OCI-LY7 (cell line): ENCODE measurements around the gene TSN. TPM values are rescaled to one million over a fixed set of nuclear protein-coding genes. Genes with fewer than 3 reads are reported as not detected.

Source experiments
- BruUV-seq: library from RNA; stranded (reverse); fragments of 400-500 nt; replicated peaks from 2 replicates; lab custom pipeline; 2021; lab: Mats Ljungman, UMichigan
- CTCF ChIA-PET: fragments of 300-600 bp; sonication (Branson Sonifier 250); formaldehyde crosslinking; loops from one replicate; lab custom pipeline; 2022; ENCODE audit warnings: antibody characterized with exemption; ENCODE audit not compliant: unreplicated experiment; lab: Charles Lee
- POLR2A ChIA-PET: fragments of 300-600 bp; sonication (Branson Sonifier 250); formaldehyde crosslinking; loops from one replicate; lab custom pipeline; 2022; ENCODE audit warnings: antibody characterized with exemption; lab: Charles Lee
- DNase-seq: peaks from one replicate; pipeline ENCODE4 v3.0.0-alpha.2; 2015; ENCODE audit warnings: low spot score
- H2AFZ ChIP-seq: fragments of 200-600 bp; sonication (generic), shearing (Covaris generic); 2 replicates; pipeline ENCODE4 v1.6.1; 2014; ENCODE audit warnings: mild to moderate bottlenecking, antibody characterized with exemption, low read length, moderate library complexity
- H3K27ac ChIP-seq: fragments of 200-600 bp; sonication (generic); 2 replicates; pipeline ENCODE4 v1.5.1; 2014; ENCODE audit warnings: mixed run types, low read depth, mild to moderate bottlenecking, moderate library complexity, low read length, inconsistent platforms; ENCODE audit not compliant: poor library complexity, severe bottlenecking
- H3K36me3 ChIP-seq: fragments of 200-600 bp; sonication (generic); 2 replicates; pipeline ENCODE4 v1.6.1; 2014; ENCODE audit warnings: mild to moderate bottlenecking, antibody characterized with exemption, low read length, moderate library complexity, mixed read lengths; ENCODE audit not compliant: insufficient read depth
- H3K4me1 ChIP-seq: fragments of 200-600 bp; sonication (generic); 2 replicates; pipeline ENCODE4 v1.5.1; 2014; ENCODE audit warnings: mild to moderate bottlenecking, low read length; ENCODE audit not compliant: insufficient read depth, poor library complexity, severe bottlenecking
- H3K4me2 ChIP-seq: fragments of 200-600 bp; sonication (generic); 2 replicates; pipeline ENCODE4 v1.6.1; 2014; ENCODE audit warnings: mild to moderate bottlenecking, low read length
- H3K4me3 ChIP-seq: fragments of 200-600 bp; sonication (generic); 2 replicates; pipeline ENCODE4 v1.5.1; 2014; ENCODE audit warnings: mild to moderate bottlenecking, low read depth, low read length; ENCODE audit not compliant: poor library complexity, severe bottlenecking
- H3K79me2 ChIP-seq: fragments of 200-600 bp; sonication (generic); 2 replicates; pipeline ENCODE4 v1.6.1; 2016; ENCODE audit warnings: low read depth, mild to moderate bottlenecking, low read length, moderate library complexity, mixed read lengths; ENCODE audit not compliant: insufficient read depth
- H3K9me2 ChIP-seq: fragments of 200-600 bp; sonication (generic); 2 replicates; pipeline ENCODE4 v1.6.1; 2016; ENCODE audit warnings: mild to moderate bottlenecking, low read length, mixed read lengths; ENCODE audit not compliant: insufficient read depth
- H3K9me3 ChIP-seq: fragments of 200-600 bp; sonication (generic); 2 replicates; pipeline ENCODE4 v1.6.1; 2014; ENCODE audit warnings: mild to moderate bottlenecking, mixed run types, low read length, mixed read lengths
- H4K20me1 ChIP-seq: fragments of 200-600 bp; sonication (generic); 2 replicates; pipeline ENCODE4 v1.6.1; 2014; ENCODE audit warnings: mild to moderate bottlenecking, antibody characterized with exemption, low read length, moderate library complexity, mixed read lengths; ENCODE audit not compliant: insufficient read depth
- EZH2phosphoT487 ChIP-seq: fragments of 200-600 bp; sonication (generic); IDR thresholded peaks from 2 replicates; pipeline ENCODE4 v1.6.1; 2018; ENCODE audit warnings: low read depth, borderline replicate concordance, mild to moderate bottlenecking, mixed run types, antibody characterized with exemption, low read length, moderate library complexity, mixed read lengths
- intact Hi-C: fragments of 100-400 bp; cut with micrococcal nuclease; formaldehyde crosslinking; loops from one replicate; pipeline ENCODE4 v1.10.0; 2022; ENCODE audit not compliant: unreplicated experiment
- total RNA-seq, 2 experiments: library from RNA; depleted of rRNA in 1 of 2; stranded (reverse); fragments of >200 nt in 1 of 2; shearing (Covaris generic) in 1 of 2; gene quantifications; 2 replicates each; pipeline ENCODE4 v1.2.3, GENCODE V29; 2014 to 2022
- TF ChIP-seq, protein P1 (sequence below): fragments of 200-600 bp; sonication (generic); conservative IDR thresholded peaks from 2 replicates; pipeline ENCODE4 v1.5.1; 2014; ENCODE audit warnings: mild to moderate bottlenecking, antibody characterized with exemption, low read length, moderate library complexity, mixed read lengths

The TSN gene
- total RNA-seq, 2 experiments from 2014 or later = 59.2 to 102 TPM

DNA sequence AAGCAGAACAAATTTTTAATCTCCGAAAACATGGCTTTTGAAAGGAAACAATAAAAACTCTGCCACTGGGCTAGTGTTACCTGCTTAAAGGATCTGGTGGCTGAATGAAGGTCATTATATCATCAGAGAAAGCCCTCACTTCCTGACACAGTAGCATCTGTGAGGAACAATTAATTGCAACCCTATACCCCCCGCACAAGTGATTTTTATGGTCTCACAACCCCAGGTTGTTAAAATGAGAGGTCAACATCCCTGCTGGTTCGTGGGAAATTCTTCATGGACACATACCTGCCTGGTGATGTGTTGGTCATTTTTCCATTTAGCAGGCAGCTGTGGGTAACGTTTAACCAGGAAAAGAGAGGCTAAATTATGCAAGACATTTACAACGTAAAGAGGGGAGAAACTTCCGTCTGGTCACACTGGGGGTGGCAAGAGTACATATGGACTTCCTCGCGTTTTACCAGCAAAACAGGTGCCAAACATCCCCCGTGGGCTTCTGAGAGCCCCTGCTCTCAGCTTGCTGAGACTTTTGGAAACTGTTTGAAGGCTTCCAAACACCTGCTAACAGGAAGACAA is 48.0 kb upstream of the TSN start:
- DNase-seq = peak; percentile 8
- intact Hi-C loops = no loop called here
- Histone ChIP-seq H3K27ac (no peak overlapping the region), H3K4me3 (no peak overlapping the region), H2AFZ (peak overlapping the region; percentile 80), H3K4me1 (peaks cover 8% of the 10 kb centered on the region), H3K4me2 (peak overlapping the region; percentile 6; the same call in 1 of the 2 replicates), H3K79me2 (no peaks in the 10 kb centered on the region), H3K9me3 (no peaks in the 10 kb centered on the region), H3K36me3 (no peaks in the 10 kb centered on the region), H4K20me1 (no peaks in the 10 kb centered on the region), H3K9me2 (no peaks in the 10 kb centered on the region)
- TF ChIP-seq EZH2phosphoT487 = no peak
- TF ChIP-seq, protein P1, sequence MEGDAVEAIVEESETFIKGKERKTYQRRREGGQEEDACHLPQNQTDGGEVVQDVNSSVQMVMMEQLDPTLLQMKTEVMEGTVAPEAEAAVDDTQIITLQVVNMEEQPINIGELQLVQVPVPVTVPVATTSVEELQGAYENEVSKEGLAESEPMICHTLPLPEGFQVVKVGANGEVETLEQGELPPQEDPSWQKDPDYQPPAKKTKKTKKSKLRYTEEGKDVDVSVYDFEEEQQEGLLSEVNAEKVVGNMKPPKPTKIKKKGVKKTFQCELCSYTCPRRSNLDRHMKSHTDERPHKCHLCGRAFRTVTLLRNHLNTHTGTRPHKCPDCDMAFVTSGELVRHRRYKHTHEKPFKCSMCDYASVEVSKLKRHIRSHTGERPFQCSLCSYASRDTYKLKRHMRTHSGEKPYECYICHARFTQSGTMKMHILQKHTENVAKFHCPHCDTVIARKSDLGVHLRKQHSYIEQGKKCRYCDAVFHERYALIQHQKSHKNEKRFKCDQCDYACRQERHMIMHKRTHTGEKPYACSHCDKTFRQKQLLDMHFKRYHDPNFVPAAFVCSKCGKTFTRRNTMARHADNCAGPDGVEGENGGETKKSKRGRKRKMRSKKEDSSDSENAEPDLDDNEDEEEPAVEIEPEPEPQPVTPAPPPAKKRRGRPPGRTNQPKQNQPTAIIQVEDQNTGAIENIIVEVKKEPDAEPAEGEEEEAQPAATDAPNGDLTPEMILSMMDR = no peak
- ChIA-PET POLR2A (interaction anchor here (0.7 to 1.1 kb wide), 4 partner anchors 8 to 162 kb away, joined by 3 to 4 read pairs (median 3); partner anchors contain the start of gene NIFK), CTCF (no interaction called here)
- no TSS peak for BruUV-seq

DNA sequence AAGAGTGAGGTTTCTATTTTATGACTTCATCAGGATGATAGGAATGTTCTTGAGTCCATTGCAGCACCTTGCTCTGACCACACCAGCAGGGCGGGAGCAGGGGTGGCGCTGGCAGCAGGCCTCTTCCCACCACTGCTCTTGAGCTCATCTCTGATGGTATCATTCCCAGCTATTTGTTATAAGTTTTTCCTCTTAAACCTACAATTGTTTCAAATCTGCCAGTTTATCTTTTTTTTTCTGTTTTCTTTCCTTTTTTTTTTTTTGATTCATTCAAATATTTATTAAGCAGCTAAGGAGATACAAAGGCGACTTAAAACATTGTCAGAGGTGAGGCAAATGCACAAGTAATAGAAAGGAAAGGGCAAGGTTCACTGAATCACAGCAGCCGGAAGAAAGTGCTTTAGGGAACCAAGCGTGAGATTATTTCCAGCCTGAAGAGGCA is 47.5 kb upstream of the TSN start:
- POLR2A ChIA-PET = interaction anchor here (0.7 to 1.1 kb wide), 5 partner anchors 8 to 179 kb away, joined by 3 to 5 read pairs (median 3); partner anchors contain the start of gene NIFK
- peak overlapping the region; percentile 6; the same call in 1 of the 2 replicates for H3K4me2 ChIP-seq

More for the DNA sequence above, 47.5 kb upstream of the TSN start:
- TF ChIP-seq, protein P1 = no peak
- no peak for TF ChIP-seq EZH2phosphoT487
- no peaks in the 10 kb centered on the region for H3K9me2 ChIP-seq
- H3K9me3 ChIP-seq = no peaks in the 10 kb centered on the region
- no peaks in the 10 kb centered on the region for H3K36me3 ChIP-seq
- CTCF ChIA-PET = no interaction called here
- no peaks in the 10 kb centered on the region for H3K79me2 ChIP-seq
- H4K20me1 ChIP-seq = no peaks in the 10 kb centered on the region
- H3K27ac ChIP-seq = no peak overlapping the region
- no peak overlapping the region for H3K4me3 ChIP-seq
- BruUV-seq = no TSS peak
- no peak for DNase-seq
- H3K4me1 ChIP-seq = peaks cover 8% of the 10 kb centered on the region
- intact Hi-C loops = no loop called here
- peak overlapping the region; percentile 80 for H2AFZ ChIP-seq
